ENCODE measurements around the gene C3orf85.

- TF ChIP-seq EP300 (IDR thresholded peaks at IDR 0.05) (no peak), POLR2AphosphoS5 (IDR thresholded peaks at IDR 0.05) (no peak)
These were observed 29.4 kb downstream of the C3orf85 start for GRCh38 chr3:109165905-109166304.

Measured in sigmoid colon (tissue), 4 donors.